SU-DHL-6 (cell line): ENCODE data around the gene ZHX3.

Source experiments
- EZH2phosphoT487 ChIP-seq: fragments of 200-600 bp; sonication (generic), shearing (Covaris generic); conservative IDR thresholded peaks from 2 replicates; pipeline ENCODE4 v1.6.1; 2018; ENCODE audit warnings: mild to moderate bottlenecking, antibody characterized with exemption, low read length, moderate library complexity, mixed read lengths
- TF ChIP-seq, protein P1 (sequence below): fragments of 200-600 bp; sonication (generic); IDR thresholded peaks from one replicate; pipeline ENCODE4 v1.5.1; 2017; ENCODE audit warnings: antibody characterized with exemption, mild to moderate bottlenecking, low read length, moderate library complexity; ENCODE audit not compliant: insufficient read depth, poor library complexity, severe bottlenecking

DNA sequence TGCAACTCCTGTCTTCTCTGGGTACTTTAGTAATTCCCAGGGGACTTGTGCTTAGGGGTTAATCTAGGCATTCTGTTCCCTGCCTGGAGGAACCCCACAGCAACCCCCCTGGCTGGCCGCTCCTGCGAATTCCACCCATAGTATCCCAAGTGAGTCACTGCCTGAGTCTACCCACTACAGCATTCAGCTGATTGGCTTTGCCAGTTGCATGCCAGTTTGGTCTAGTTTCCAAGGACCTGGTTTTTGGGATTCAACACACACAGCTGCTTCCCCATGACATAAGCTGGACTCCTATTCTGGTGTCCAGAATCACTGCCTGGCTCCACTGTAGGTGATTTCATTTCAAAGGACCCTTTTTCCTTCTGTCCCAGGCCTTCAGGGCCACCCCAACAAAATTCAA is 139.9 kb downstream of the ZHX3 start:
- TF ChIP-seq, protein P1, sequence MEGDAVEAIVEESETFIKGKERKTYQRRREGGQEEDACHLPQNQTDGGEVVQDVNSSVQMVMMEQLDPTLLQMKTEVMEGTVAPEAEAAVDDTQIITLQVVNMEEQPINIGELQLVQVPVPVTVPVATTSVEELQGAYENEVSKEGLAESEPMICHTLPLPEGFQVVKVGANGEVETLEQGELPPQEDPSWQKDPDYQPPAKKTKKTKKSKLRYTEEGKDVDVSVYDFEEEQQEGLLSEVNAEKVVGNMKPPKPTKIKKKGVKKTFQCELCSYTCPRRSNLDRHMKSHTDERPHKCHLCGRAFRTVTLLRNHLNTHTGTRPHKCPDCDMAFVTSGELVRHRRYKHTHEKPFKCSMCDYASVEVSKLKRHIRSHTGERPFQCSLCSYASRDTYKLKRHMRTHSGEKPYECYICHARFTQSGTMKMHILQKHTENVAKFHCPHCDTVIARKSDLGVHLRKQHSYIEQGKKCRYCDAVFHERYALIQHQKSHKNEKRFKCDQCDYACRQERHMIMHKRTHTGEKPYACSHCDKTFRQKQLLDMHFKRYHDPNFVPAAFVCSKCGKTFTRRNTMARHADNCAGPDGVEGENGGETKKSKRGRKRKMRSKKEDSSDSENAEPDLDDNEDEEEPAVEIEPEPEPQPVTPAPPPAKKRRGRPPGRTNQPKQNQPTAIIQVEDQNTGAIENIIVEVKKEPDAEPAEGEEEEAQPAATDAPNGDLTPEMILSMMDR: no peak
- TF ChIP-seq EZH2phosphoT487: no peak
